GM19372 (cell line): ENCODE data around the gene TBCD.

Source experiments
- ATAC-seq: cut with Tn5 transposase; IDR thresholded peaks from one replicate; pipeline ENCODE4 v1.9.1; 2021; ENCODE audit warnings: mild to moderate bottlenecking, low read depth, moderate library complexity; ENCODE audit not compliant: unreplicated experiment

The TBCD gene

DNA sequence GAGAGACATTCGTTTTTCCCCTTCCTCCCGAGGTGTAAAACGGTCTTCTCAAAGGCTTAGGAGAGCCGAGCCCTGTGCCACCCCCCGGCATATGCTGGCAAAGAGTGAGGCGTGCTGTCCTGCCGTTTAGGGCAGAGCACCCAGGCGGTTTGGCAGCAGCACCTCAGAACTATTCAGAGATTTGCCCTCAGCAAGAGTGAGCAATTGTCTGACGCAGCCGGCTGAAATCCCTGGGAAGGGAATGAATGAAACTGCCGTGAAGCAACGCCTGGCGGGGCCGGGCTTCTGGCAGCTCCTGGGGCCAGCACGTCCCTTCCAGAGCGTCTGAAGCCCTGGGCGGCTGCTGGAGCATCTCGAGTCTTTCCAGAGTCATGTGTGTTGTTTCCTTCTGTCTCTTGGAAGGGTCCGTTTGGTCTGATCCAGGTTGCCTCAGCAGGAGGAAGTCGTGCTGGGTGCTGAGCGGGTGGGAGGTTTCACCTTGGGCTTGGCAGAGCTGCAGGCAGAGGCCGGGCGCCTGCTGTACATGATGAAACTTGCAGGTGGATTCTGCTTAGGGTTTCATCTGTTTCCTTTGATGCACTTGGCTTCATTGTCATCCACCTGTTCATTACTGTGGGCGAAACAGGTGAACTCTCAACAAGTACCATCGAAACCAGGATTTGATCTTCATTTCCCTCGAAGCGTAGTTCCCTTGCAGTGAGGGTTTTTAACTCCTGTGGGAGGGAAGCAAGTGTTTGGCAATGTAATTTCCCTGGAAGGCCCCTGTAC, 35.4 kb downstream of the TBCD start:
- ATAC-seq: no peak

GRCh38 chr17:82788206-82789001, 36.5 kb downstream of the TBCD start:
- ATAC-seq: no peak

DNA sequence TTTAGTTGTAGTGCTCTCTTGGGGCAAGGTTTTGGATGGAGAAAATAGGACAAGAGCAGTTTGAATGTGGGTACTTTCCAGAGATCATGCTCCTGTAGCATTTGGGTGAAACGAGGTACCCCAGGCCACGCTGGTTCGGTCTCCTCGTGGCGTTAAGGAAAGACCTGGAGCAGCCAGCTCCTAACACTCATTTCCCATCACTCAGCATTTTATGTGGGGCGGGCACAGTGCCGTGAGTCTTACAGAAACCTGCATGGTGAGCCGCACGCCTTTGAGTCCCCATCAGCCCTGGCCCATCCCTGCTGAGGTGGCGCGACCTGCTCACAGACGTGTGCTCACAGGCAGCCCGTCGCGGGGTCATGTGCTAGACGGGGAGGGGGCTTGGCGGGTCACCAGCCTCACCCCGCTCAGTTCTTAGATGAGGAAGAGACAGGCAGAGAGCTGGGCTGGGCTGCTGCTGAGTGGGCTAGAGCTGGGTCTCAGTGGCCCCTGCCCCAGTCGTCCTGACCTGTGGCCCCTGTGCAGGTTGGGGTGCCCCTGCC, 37.3 kb downstream of the TBCD start:
- ATAC-seq: no peak

DNA sequence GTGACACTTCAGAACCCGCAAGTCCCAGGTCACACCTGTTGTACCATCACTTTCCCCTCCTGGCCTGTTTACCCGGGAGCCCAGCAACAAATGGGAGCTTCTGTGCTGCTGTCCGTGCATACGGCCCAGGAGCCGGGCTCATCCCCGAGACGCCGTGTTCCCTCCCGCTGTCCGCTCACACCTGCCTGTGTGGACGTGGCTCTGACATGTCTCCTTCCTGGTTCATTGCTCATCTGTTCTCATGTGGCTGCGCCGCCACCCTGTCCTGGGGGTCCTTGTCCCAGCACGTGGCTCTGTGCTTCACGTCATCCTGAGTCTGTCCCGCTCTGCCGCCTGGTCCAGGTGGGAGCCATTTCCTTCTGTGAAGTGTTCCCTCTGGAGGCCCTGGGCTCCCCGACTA, 37.9 kb downstream of the TBCD start:
- ATAC-seq: no peak

GRCh38 chr17:82790391-82790790, 38.5 kb downstream of the TBCD start:
- no peak for ATAC-seq

DNA sequence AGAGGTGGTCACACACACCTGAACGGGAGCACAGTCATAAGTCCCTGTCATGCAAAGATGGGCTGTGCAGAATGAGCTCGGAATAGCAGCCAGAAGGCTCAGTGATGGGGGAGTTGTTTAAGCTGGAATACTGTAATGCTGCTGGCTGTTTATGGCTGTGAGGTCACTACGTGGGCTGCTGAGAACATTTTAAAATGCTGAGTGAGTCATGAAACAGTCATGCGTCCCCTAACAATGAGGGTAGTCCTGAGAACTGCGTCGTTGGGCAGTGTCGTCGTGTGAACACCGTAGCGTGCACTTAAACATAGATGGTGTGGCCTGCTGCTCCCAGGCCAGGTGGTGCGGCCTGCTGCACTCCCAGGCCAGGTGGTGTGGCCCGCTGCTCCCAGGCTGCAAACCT, 39.7 kb downstream of the TBCD start:
- ATAC-seq: no peak

- ATAC-seq: no peak
These were observed 42.2 kb downstream of the TBCD start for GRCh38 chr17:82793974-82794630.

- no peak for ATAC-seq
These were observed 43.1 kb downstream of the TBCD start for GRCh38 chr17:82794781-82795482.

DNA sequence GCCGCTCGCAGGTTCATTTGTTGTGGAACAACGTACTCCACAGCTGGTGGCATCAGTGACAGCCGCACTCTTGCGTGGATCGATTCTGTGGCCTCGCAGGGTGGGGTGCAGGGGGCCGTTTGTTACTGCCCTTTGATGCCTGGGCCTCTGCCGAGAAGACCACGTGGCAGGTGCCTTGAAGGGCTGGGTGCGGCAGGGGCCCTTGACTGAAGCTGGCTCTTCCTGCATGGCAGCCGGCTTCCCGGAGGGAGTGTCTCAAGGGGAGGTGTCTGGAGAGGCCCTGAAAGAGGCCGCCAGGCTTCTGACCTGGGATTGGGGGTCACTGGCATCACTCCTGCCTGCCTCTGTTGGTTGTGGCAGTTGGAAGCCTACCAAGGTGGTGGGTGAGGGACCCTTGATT, 43.8 kb downstream of the TBCD start:
- ATAC-seq: no peak

DNA sequence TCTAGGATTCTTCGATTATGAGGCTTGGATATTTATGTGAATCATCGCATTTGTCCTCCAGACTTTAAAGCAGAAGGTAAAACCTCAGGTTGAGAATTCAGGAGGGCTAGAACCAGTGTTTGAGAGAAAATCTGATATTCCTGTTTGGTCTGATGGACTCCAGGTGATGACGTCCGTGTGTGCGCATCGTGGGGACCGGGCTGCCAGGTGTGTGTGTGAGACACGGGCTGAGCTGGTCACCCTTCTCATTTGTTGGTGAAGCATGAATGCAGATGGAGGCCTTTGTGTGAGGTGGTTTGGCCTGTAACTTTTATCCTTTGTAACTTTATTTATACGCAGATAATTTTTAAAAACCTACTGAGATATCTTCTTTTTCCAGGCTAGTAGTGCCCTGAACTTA, 45.2 kb downstream of the TBCD start:
- no peak for ATAC-seq

GRCh38 chr17:82798752-82799151, 46.9 kb downstream of the TBCD start:
- ATAC-seq: no peak

DNA sequence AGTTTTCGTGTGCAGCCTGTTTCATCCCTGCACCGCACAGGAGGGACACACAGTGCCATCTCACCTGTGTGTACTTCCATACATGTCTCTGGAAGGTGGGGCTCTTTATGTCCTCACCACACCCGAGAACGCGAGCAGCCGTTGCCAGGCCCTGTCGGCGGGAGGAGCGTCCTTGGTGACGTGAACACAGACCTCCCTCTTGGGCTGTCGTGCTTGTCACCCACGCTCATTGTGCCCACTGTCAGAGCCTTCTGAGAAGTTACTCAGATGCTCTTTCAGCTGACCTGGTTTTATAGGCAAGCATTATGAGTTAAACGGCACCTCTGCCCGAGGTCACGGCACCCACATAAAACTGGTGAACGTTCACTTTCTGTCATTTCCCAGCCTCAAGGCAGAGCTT, 47.7 kb downstream of the TBCD start:
- ATAC-seq: no peak

GRCh38 chr17:82800885-82801284, 49.0 kb downstream of the TBCD start:
- ATAC-seq: no peak

- no peak for ATAC-seq
These were observed 49.6 kb downstream of the TBCD start for GRCh38 chr17:82801377-82801970.

DNA sequence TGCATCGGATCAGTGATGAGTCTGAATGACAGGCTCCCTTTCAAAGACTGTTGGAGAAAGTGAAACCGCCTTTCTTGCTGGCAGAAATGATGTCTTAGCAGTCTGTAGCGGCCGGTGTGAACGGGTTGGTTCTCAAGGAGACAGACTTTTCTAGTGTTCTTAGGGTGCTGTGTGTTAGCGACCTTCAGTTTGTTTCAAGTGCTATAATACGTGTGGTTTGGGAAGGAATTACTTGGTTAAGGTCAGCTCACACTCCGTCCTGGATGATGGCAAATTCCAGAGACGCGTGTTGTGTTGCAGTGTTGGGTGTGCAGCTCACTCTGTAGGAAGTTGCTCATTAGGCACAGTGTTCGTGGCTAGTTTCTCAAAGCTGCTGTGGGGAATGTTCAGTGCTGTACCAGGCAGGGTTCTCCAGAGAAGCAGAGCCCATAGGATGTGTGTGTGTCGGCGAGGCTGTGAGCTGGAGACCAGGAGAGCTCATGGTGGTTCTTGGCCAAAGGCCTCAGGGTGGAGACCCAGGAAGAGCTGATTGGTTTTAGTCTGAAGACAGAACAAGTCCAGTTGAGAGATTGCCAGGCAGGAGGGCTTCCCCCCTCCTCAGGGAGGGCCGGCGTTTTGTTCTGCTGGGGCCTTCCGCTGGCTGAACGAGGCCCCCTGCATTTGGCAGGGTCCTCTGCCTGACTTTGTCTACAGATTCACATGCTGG, 50.4 kb downstream of the TBCD start:
- ATAC-seq: no peak

DNA sequence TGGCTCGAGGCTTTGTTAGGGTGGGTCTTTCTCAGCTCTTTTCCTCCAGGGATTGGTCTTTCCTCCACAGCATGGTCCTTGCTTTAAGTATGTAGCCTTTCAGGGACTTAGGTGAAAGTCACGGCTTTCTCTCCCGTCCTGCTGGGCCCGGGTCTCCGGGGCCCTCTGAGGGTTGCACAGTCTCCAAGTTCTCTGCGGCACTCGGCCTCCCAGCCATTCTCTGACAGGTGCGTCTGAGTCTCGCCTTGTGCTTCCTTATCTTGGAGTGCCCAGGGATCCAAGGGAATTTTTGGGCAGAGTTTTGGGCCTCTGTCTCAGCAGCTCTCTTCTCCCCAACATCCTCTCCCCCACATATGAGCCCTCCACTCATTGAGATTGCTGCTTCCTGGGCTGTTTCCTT, 51.3 kb downstream of the TBCD start:
- ATAC-seq: no peak

DNA sequence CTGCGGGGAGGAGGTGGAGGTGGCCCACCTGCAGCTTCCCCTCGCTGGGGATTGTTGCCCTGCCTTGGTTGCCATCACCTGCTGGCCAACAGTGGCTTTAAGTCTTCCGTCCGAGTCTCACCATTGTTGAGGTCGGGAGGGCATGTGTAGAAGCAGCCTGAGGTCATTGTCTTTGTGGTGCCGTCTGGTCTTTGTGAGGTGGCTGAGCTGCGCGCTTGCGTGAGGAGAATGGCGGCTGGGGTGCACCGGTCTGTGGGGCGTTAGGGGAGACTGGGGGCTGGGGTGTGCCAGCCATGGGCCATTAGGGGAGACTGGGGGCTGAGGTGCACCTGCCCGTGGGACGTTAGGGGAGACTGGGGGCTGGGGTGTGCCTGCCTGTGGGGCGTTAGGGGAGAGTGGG, 51.7 kb downstream of the TBCD start:
- no peak for ATAC-seq

GRCh38 chr17:82804442-82805191, 52.8 kb downstream of the TBCD start:
- no peak for ATAC-seq

DNA sequence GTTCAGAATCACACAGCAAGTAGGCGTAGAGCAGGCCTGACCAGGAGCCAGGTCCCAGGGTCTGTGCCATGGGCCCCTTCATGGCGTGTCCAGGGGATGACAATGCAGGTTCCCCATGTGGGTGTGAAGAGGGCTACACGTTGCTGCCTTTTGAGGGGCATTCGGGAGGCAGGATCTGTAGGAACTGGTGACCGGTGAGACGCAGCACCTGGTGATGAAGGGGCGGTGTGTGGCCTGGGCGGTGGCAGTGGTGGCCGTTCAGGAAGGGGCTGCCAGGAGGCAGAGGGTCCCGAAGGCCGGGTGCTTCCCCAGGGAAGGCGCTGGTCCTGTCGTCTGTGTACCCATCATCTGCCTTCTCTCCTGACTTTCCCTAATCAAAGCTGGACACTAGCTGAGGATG, 53.4 kb downstream of the TBCD start:
- no peak for ATAC-seq
